HepG2 (cell line): ENCODE results near the gene HPCAL1. TPM values are rescaled to one million over a fixed set of nuclear protein-coding genes. Genes with fewer than 3 reads are reported as not detected.

Experiments
- AHR ChIP-seq: IDR thresholded peaks from 2 replicates; pipeline ENCODE4 v1.6.1; 2018; ENCODE audit warnings: missing genetic modification reagents, missing compliant biosample characterization
- HDAC2 ChIP-seq: sonication (generic); formaldehyde crosslinking; IDR thresholded peaks from 2 replicates; pipeline ENCODE4 v1.4.0; 2020; ENCODE audit warnings: missing genetic modification reagents
- HOXA9 ChIP-seq: sonication (generic); formaldehyde crosslinking; IDR thresholded peaks from 2 replicates; pipeline ENCODE4 v1.8.1; 2022; ENCODE audit warnings: missing genetic modification reagents, mild to moderate bottlenecking, moderate library complexity, borderline replicate concordance
- MED8 ChIP-seq: sonication (generic); formaldehyde crosslinking; IDR thresholded peaks from 2 replicates; pipeline ENCODE4 v1.8.1; 2023; ENCODE audit warnings: mild to moderate bottlenecking, missing genetic modification reagents; ENCODE audit not compliant: insufficient replicate concordance
- NFATC3 ChIP-seq: sonication (generic); formaldehyde crosslinking; IDR thresholded peaks from 2 replicates; pipeline ENCODE4 v1.5.1; 2020; ENCODE audit warnings: mild to moderate bottlenecking, missing genetic modification reagents
- PATZ1 ChIP-seq: sonication (generic); formaldehyde crosslinking; IDR thresholded peaks from 2 replicates; pipeline ENCODE4 v1.4.0; 2020; ENCODE audit warnings: missing genetic modification reagents
- PPARG ChIP-seq: conservative IDR thresholded peaks from 2 replicates; pipeline ENCODE4 v1.6.1; 2016; ENCODE audit warnings: missing biosample characterization, missing genetic modification reagents
- SUZ12 ChIP-seq: fragments of 150-350 bp; IDR thresholded peaks from 2 replicates; pipeline ENCODE4 v1.6.1; 2014; ENCODE audit warnings: low read depth, low read length
- TFE3 ChIP-seq: IDR thresholded peaks from 2 replicates; pipeline ENCODE4 v1.6.1; 2016
- ZNF142 ChIP-seq: sonication (generic); formaldehyde crosslinking; IDR thresholded peaks from 2 replicates; pipeline ENCODE4 v1.4.0; 2020; ENCODE audit warnings: missing genetic modification reagents
- ZNF503 ChIP-seq: sonication (generic); formaldehyde crosslinking; IDR thresholded peaks from 2 replicates; pipeline ENCODE4 v1.4.0; 2020; ENCODE audit warnings: missing genetic modification reagents
- ZNF724P ChIP-seq: sonication (generic); formaldehyde crosslinking; IDR thresholded peaks from 2 replicates; pipeline ENCODE4 v1.8.0; 2022; ENCODE audit warnings: missing genetic modification reagents, borderline replicate concordance
- polyA plus RNA-seq, 8 experiments: library from polyadenylated mRNA; depleted of rRNA in 3 of 8; stranded (reverse) in 7 of 8; unstranded in 1 of 8; fragments of >200 nt; fragmentation: Illumina TruSeq in 4 of 8; extraction: Trizol in 4 of 8; gene quantifications; 2 replicates each; pipeline versions ENCODE4 v1.2.1 to v1.2.3, GENCODE V29; 2011 to 2016; ENCODE audit warnings: low read depth in 4 of 8, missing spikeins in 1 of 8, mixed read lengths in 1 of 8; ENCODE audit not compliant: insufficient read depth in 1 of 8
- total RNA-seq, 5 experiments: library from RNA; depleted of rRNA; stranded (reverse); fragments of >200 nt; fragmentation: Illumina TruSeq; extraction: Trizol; gene quantifications; 2 replicates each; pipeline ENCODE4 v1.2.3, GENCODE V29; 2016; ENCODE audit warnings: low read depth in 1 of 5

The HPCAL1 gene
- total and polyA plus RNA-seq, 2 of the 13 experiments (the other 11 are each of a cell fraction or from before 2014, with no cell fraction given): 29.5 to 29.9 TPM

- TF ChIP-seq TFE3 (CRISPR knock-in tag) (no peak), SUZ12 (no peak), HOXA9 (CRISPR knock-in tag) (no peak), MED8 (no peak), PPARG (CRISPR knock-in tag) (0 out of 2 replicates have a peak, but pooled peaks have one; percentile 7), PATZ1 (CRISPR knock-in tag) (peak; percentile 71), NFATC3 (CRISPR knock-in tag) (no peak), ZNF142 (CRISPR knock-in tag) (0 out of 2 replicates have a peak, but pooled peaks have one; percentile 53), AHR (no peak), ZNF724P (CRISPR knock-in tag) (no peak), ZNF503 (CRISPR knock-in tag) (no peak), HDAC2 (CRISPR knock-in tag) (peak; percentile 59)
Measured at GRCh38 chr2:10434886-10435819, 132.4 kb downstream of the HPCAL1 start (continued).
